LNCAP (cell line): ENCODE results near the gene HAGH.

Experiments
- CTCF ChIP-seq: fragments of 450-650 bp; IDR thresholded peaks from 2 replicates; pipeline ENCODE4 v1.5.1; 2017; ENCODE audit warnings: mild to moderate bottlenecking

The HAGH gene

DNA sequence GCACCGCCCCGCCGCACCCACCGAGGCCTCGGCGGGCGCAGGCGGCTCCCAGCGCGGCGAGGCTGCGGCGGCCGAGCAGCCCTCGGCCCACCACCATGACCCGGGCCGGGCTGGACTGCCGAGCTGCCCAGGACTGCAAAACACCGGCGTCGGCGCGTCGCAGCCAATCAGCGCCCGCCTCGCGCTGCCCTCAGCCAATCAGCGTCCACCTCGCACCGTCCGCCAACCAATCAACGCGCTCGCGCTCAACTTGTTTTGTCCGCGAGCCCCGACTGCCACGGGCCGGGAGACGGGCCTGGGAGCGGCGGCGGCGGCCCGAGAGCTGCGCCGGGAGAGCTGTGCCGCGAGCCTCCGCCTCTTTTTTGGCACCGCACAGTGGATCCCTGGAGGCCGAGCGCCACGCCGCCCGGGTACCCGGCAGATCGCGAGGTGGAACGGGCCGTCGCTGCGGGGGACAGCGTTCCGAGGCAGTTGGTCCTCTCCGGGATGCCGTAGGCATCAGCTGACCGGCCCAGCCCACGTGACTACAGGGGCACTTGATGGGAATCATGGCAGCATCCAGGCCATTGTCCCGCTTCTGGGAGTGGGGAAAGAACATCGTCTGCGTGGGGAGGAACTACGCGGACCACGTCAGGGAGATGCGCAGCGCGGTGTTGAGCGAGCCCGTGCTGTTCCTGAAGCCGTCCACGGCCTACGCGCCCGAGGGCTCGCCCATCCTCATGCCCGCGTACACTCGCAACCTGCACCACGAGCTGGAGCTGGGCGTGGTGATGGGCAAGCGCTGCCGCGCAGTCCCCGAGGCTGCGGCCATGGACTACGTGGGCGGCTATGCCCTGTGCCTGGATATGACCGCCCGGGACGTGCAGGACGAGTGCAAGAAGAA lies at the start of gene HAGH, which contains the start of gene FAHD1:
HAGH (minus strand) TSS at position 135 of the 883 bp plus-strand sequence; CDS start at position 97, 38 bp downstream.
FAHD1 (plus strand) TSS at position 516 of the 883 bp plus-strand sequence; CDS start at position 549, 33 bp downstream.
- no peak for TF ChIP-seq CTCF

DNA sequence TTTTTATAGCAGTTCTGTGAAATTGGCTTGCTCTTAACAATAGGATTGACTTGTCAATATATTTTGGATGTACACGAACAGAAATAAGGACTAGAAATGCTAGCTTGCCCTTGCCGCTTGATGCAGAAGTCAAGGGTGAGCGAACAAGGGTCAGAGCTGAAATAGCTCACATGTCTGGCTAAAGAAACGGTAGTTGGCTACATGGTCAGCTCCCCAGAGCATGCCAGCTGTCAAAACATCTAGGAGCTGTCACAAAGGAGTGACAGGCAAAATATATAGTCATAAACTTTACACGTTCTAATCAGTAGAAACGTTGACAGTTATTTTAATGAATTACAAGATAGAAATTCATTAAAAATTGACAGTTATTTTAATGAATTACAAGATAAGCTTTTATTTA lies 48.2 kb upstream of the HAGH start:
- TF ChIP-seq CTCF = no peak

DNA sequence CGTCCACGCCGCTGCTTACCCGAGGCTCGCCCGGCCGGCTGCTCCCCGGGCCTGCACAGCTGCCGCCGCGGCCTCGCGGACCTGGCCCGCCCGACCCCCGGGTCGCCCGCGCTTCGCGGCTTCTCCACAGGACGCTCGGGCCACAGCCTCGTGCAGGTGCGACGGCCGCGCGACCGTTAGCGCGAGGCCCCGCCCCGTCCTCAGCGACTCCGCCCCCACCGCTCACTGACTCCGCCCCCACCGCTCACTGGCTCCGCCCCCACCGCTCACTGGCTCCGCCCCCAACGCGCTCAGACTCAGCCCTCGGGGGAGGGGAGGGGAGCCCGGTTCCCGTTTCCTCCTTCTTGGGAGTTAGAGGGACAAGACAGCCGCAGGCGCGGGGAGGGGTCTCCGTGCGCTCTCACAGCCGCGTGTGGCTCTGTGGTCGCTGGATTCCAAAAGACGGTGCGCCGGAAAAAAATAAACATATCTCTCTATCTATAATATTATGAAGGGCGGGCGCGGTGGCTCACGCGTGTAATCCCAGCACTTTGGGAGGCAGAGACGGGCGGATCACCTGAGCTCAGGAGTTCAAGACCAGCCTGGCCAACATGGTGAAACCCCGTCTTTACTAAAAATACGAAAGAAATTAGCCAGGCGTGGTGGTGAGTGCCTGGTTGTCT lies 45.5 kb upstream of the HAGH start, which contains the start of gene MEIOB:
MEIOB (minus strand) TSS at position 191 of the 662 bp plus-strand sequence. CDS start 3,989 bp downstream, outside the sequence.
- no peak for TF ChIP-seq CTCF

DNA sequence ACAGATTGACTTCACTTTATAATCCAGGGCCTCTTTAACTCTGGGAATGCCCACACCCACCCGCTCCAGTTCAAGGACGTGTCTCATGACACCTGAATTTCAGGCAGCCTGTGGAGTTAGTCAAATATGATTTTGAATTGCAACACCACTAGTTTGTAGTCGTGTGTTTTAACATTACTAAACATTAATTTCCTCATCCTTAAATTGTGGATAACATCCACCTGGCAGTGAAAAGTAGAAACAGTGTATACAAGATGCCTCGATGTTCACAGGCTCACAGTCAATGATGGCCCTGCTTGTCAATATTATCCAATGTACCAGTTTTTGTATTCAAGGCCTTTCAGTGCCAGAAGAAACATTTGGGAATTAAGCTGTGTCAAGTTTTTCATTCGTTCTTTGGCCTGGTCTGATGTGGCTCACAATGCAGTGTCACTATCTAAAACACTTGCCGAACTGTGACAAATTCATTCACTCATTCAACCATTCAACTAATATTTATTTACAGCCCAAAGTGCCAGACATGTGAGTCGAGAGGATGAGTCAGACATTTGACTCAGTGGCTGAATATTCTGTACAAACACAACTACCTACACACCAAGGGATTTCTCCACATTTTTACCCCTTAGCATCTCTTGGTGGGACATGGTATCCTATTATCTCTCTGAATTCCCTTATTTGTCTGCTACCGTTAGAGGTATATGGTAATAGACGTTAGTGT lies 43.9 kb upstream of the HAGH start:
- no peak for TF ChIP-seq CTCF

DNA sequence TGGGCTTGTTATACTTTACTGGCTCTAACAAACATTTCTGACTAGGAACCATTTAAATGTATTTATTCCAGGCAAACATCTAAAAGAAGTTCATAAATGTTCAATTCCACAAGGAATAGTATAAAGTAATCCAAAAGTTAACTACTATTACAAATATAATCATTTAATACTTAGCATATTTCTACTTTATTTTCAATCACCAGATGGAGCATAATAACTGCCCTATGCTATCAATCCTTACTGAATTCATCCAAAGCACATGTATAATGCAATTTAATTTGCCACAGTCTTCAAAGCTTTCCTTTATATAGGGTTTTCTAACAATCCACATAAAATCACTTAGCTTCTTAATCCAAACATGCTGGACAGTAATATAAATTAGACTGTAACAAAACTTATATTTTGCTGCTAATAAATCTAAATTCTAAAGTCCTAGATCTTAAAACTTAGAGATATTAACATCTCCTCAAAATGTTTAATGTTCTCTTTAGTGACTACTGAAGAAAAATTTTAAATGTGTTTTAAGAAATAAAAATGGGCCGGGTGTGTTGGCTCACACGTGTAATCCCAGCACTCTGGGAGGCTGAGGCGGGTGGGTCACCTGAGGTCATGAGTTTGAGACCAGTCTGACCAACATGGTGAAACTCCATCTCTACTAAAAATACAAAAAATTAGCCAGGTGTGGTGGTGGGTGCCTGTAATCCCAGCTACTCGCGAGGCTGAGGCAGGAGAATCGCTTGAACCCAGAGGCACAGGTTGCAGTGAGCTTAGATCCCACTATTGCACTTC lies 39.5 kb upstream of the HAGH start:
- TF ChIP-seq CTCF = no peak

DNA sequence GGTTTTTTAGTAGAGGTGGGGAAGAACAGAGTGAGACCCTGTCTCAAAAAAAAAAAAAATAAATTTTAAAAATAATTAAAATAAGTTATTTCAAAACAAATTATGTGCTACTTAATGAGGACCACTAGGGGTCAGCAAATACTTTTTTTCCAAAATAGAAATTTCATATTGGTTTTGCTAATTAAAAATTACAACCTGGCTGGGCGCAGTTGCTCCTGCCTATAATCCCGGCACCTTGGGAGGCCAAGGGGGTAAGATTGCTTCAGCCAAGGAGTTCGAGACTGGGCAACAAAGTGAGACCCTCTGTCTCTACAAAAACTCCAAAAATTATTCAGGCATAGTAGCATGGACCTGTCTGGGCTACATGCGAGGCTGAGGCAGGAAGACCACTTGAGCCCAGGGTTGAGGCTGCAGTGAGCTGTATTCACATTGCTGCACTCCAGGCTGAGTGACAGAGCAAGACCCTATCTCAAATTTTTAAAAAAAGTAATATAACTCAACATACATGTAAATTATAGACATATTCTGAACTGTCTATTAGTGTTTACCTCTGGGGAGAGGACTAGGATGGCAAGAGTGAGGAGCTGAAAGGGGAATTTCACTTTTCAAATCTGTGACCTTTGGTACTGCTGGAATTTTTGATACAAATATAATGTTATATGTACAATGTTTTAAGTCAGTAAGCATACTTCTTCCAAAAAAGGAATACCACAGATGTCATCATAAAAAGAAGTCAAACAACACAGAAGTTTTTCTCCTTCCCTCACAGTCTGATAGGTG lies 37.2 kb upstream of the HAGH start:
- TF ChIP-seq CTCF = peak; percentile 46
